ES-I3 (cell line): Measurements from ENCODE around the gene SLC12A6.
A peak's percentile ranks its signal among the peaks of the same experiment; 100 is the strongest.
"Not testable (repeated sequence)": the region's sequence is repeated elsewhere in the genome, so short reads cannot be mapped to it uniquely, and the experiment has no call there.

Experiments used
- H3K36me3 ChIP-seq: 2 replicates; pipeline ENCODE4 v1.6.1; 2013; ENCODE audit warnings: mild to moderate bottlenecking, low read length, control low read depth, moderate library complexity; ENCODE audit not compliant: insufficient read depth
- H3K4me1 ChIP-seq: 2 replicates; pipeline ENCODE4 v1.6.1; 2013; ENCODE audit warnings: mild to moderate bottlenecking, control low read depth, low read length; ENCODE audit not compliant: insufficient read depth
- H3K9ac ChIP-seq: 2 replicates; pipeline ENCODE4 v1.6.1; 2013; ENCODE audit warnings: low read depth, mild to moderate bottlenecking, low read length, moderate library complexity
- H3K9me3 ChIP-seq: 2 replicates; pipeline ENCODE4 v1.6.1; 2013; ENCODE audit warnings: mild to moderate bottlenecking, low read length, moderate library complexity; ENCODE audit not compliant: control insufficient read depth, insufficient read depth

Gene SLC12A6

DNA sequence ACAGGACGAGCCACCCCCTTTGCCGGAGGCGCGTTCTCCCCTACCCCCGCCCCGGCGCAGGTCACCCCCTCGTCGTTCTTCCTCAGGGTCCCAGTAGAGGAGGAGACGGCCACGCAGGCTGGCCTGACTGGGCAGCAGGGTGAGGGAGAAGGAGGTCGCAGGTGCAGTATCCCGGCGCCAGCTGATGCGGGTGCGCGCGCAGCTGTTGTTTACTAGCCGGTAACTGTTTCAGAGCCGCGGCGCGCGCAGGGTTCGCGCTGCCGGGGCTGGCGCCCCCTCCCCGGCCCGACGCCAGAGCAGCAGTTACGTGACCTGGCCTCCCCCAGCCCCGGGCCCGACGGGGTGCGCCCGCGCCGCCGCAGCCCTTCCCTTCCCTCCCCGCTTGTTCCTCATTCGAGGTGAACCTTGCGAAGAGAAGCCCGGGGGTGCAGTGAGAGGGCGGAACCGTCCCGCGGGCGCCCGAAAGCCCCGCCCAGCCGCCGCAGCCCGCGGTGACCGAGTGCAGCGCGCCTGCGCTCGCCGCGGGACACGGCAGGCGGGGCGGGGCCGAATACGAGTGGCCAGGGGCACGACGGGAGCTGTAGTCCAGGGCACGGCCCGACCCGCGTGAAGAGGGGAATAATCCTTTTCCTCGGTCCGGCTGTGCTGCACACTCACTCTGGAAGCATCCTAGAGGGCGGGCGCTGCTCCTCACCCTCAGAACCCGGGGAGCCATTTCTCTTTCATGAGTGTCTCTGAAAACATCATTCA is at the start of gene SLC12A6:
TSS of gene SLC12A6 (minus strand) at position 225 of the 750 bp plus-strand sequence. CDS start 1,101 bp downstream, outside the sequence.
- H3K4me1 ChIP-seq = no peaks in the 10 kb centered on the region; the same call in 1 of the 2 replicates
- peaks cover 5% of the 10 kb centered on the region; the same call in 1 of the 2 replicates for H3K36me3 ChIP-seq
- H3K9me3 ChIP-seq = no peaks in the 10 kb centered on the region
- peak within 1 kb of the TSS; percentile 65 for H3K9ac ChIP-seq

GRCh38 chr15:34381829-34382521 is 44.4 kb upstream of the SLC12A6 start:
- not testable (repeated sequence) for H3K4me1 ChIP-seq, H3K9ac ChIP-seq, H3K9me3 ChIP-seq, H3K36me3 ChIP-seq

GRCh38 chr15:34380491-34380890 is 42.9 kb upstream of the SLC12A6 start:
- H3K4me1 ChIP-seq, H3K9me3 ChIP-seq, H3K36me3 ChIP-seq, H3K9ac ChIP-seq: not testable (repeated sequence)

DNA sequence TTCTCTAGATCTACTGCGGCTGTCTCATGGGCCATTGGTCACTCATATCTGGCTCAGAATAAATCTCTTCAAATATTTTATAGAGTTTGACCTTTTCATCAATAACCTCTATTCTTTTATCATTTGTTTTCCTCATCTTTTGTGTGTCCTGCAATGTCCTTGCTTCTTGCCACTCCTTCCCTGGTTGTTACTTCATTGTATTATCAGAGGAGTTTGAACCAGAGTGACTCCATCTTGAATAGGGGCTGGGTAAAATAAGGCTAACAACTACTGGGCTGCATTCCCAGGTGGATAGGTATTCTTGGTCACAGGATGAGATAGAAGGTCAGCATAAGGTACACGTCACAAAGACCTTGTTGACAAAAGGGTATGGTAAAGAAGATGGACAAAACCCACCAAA is 39.3 kb upstream of the SLC12A6 start:
- Histone ChIP-seq H3K4me1 (no peaks in the 10 kb centered on the region; the same call in 1 of the 2 replicates), H3K9me3 (no peaks in the 10 kb centered on the region; the same call in 1 of the 2 replicates), H3K36me3 (no peaks in the 10 kb centered on the region), H3K9ac (no peak overlapping the region)

DNA sequence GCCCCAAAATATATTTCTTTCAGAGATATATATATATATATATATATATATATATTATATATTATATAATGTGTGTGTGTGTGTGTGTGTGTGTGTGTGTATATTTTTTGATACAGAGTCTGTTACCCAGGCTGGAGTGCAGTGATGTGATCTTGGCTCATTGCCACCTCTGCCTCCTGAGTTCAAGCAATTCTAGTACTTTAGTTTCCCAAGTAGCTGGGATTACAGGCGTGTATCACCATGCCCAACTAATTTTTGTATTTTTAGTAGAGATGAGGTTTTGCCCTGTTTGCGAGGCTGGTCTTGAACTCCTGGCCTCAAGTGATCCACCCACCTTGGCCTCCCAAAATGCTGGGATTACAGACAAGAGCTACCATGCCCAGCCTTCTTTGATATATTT is 38.0 kb upstream of the SLC12A6 start:
- H3K9me3 ChIP-seq, H3K36me3 ChIP-seq, H3K9ac ChIP-seq, H3K4me1 ChIP-seq: not testable (repeated sequence)

- H3K36me3 ChIP-seq = no peaks in the 10 kb centered on the region
- no peaks in the 10 kb centered on the region; the same call in 1 of the 2 replicates for H3K4me1 ChIP-seq
- H3K9me3 ChIP-seq = no peaks in the 10 kb centered on the region; the same call in 1 of the 2 replicates
- H3K9ac ChIP-seq = no peak overlapping the region
Measured at GRCh38 chr15:34374816-34375215, 37.2 kb upstream of the SLC12A6 start.

DNA sequence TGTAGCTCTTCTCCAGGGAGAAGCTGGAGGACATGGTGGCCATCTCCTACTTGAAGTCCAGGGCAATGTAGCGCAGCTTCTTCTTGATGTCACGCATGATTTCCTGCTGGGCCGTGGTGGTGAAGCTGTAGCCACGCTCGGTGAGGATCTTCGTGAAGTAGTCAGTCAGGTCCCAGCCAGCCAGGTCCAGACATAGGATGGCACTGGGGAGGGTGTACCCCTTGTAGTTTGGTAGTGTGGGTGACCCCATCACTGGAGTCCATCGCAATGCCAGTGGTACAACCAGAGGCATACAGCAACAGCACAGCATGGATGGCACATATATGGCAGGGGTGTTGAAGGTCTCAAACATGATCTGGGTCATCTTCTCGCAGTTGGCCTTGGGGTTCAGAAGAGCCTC is 36.4 kb upstream of the SLC12A6 start:
- Histone ChIP-seq H3K36me3 (no peaks in the 10 kb centered on the region), H3K4me1 (no peaks in the 10 kb centered on the region; the same call in 1 of the 2 replicates), H3K9ac (no peak overlapping the region), H3K9me3 (no peaks in the 10 kb centered on the region; the same call in 1 of the 2 replicates)

GRCh38 chr15:34370643-34371042 is 33.1 kb upstream of the SLC12A6 start:
- no peaks in the 10 kb centered on the region for H3K36me3 ChIP-seq
- H3K9ac ChIP-seq = no peak overlapping the region
- H3K9me3 ChIP-seq = no peaks in the 10 kb centered on the region; the same call in 1 of the 2 replicates

GRCh38 chr15:34370129-34370528 is 32.5 kb upstream of the SLC12A6 start:
- Histone ChIP-seq H3K36me3 (no peaks in the 10 kb centered on the region), H3K9me3 (no peaks in the 10 kb centered on the region; the same call in 1 of the 2 replicates), H3K9ac (no peak overlapping the region), H3K4me1 (peaks cover 9% of the 10 kb centered on the region)

More at GRCh38 chr15:34370643-34371042, 33.1 kb upstream of the SLC12A6 start:
- peaks cover 4% of the 10 kb centered on the region for H3K4me1 ChIP-seq

GRCh38 chr15:34367101-34368081 is 29.8 kb upstream of the SLC12A6 start, which contains the start of gene LPCAT4:
LPCAT4 (minus strand) TSS chr15:34367196; CDS start chr15:34367100, 96 bp downstream.
- Histone ChIP-seq H3K36me3 (peaks cover 8% of the 10 kb centered on the region; the same call in 1 of the 2 replicates), H3K4me1 (peaks cover 12% of the 10 kb centered on the region), H3K9me3 (no peaks in the 10 kb centered on the region), H3K9ac (peak within 1 kb of the TSS; percentile 95)

DNA sequence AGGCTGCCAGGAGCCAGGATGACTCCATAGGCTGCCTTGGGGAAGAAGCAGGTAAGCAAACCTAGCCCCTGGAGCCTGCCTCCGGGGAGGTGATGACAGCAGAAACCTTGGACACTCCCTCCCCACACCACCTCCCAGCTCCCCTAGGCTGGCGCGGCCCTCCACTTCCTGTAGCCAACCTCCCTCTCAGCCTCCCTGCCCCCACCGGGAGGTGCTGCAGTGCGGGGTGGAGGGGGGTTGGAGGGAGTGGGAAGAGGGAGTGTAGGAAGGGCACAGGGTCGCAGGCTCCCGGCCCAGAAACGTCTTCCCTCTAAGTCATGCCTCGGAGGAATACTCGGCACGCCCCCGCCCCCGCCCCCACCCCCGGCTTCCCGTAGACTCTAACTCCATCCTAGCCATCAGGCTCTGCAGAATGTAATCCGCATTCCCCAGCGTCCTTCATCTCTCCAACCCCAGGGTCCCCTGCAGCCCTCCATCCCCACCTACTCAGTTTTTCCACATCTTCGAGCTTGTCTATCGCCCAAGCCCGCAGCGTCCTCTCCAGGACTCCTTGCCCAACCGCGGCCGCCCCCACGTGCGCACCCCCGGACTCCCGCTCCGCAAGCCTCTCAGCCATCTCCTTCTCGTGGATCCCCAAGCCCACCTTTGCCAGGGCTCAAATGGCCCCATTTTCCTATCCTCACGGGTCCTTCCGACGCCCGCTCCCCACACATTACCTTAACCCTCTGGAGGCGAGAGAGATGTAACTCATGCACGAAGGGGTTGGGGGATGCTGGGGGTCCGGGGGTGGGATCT is 28.9 kb upstream of the SLC12A6 start:
- peak overlapping the region; percentile 83 for H3K9ac ChIP-seq
- peaks cover 8% of the 10 kb centered on the region for H3K36me3 ChIP-seq
- H3K9me3 ChIP-seq = no peaks in the 10 kb centered on the region
- peaks cover 12% of the 10 kb centered on the region for H3K4me1 ChIP-seq

GRCh38 chr15:34365836-34366235 is 28.3 kb upstream of the SLC12A6 start:
- peak overlapping the region; percentile 83; the same call in 1 of the 2 replicates for H3K9ac ChIP-seq
- no peaks in the 10 kb centered on the region for H3K9me3 ChIP-seq
- H3K36me3 ChIP-seq = peaks cover 8% of the 10 kb centered on the region
- peaks cover 12% of the 10 kb centered on the region for H3K4me1 ChIP-seq

DNA sequence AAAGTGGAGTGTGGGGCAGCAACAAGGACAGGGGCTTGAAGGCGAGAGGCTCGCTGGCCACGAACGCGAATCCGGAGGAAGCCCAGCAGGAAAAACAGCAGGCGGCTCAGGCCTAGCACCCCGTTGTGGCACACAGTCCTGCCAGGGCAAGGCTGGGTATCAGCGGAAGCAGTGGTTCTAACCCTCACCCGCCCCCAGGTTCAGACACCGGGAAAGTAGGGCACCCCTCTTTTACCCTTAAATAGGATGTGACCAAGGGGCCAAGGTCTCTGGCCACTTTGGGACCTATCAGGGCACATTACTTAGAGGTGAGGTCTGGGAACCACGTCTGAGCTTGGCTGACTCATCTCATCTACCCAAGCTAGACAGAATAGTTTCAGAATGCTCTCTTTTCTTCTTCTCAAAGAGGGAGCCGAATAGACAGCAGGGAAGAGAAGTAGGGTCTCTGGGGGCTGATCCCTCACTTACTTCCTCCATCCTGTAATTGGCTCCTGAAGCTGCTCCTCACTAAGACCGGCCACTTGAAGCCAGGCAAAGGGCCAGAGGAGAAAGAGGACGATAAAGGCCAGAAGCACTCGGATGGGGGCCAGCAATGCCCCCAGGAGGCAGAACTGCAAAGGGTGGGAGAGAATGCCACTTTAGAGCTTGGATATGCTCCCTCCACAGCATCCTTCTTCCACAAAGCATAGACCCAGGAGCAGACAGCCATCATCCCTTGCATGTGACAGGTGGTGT is 27.7 kb upstream of the SLC12A6 start:
- Histone ChIP-seq H3K4me1 (peaks cover 12% of the 10 kb centered on the region), H3K9ac (peak overlapping the region; percentile 83; the same call in 1 of the 2 replicates), H3K9me3 (no peaks in the 10 kb centered on the region), H3K36me3 (peaks cover 8% of the 10 kb centered on the region)
